Natural killer cell (primary cell): ENCODE data around the gene CXCR5. TPM values are rescaled to one million over a fixed set of nuclear protein-coding genes. Genes with fewer than 3 reads are reported as not detected.

ENCODE experiments used
- ATAC-seq, 3 donors: fragments of 150-1000 bp in 2 of 3; fragments of 200-7000 bp in 1 of 3; cut with Tn5 transposase; 1 replicate in 1 of 3; 2 replicates in 2 of 3; pipeline ENCODE4 v1.10.0; 2021; ENCODE audit warnings: mild to moderate bottlenecking in 2 of 3, moderate library complexity in 2 of 3
- DNase-seq, 2 donors: peaks; one replicate each; pipeline versions ENCODE4 v3.0.0 to v3.0.0-alpha.2; 2013 to 2021; ENCODE audit warnings: mixed read lengths in 1 of 2
- H3K27ac ChIP-seq: one replicate; pipeline ENCODE4 v1.5.1; 2013; ENCODE audit warnings: mild to moderate bottlenecking, low read length
- H3K27me3 ChIP-seq: one replicate; pipeline ENCODE4 v1.6.1; 2013; ENCODE audit warnings: low read length; ENCODE audit not compliant: control insufficient read depth, insufficient read depth
- H3K36me3 ChIP-seq: one replicate; pipeline ENCODE4 v1.6.1; 2013; ENCODE audit warnings: low read length; ENCODE audit not compliant: control insufficient read depth, insufficient read depth
- H3K4me1 ChIP-seq: one replicate; pipeline ENCODE4 v1.6.1; 2013; ENCODE audit warnings: low read length; ENCODE audit not compliant: control insufficient read depth, insufficient read depth
- H3K4me3 ChIP-seq: one replicate; pipeline ENCODE4 v1.5.1; 2013; ENCODE audit warnings: low read length
- H3K9me3 ChIP-seq: one replicate; pipeline ENCODE4 v1.6.1; 2013; ENCODE audit warnings: low read length; ENCODE audit not compliant: control insufficient read depth, insufficient read depth
- H3K27ac Mint-ChIP-seq, 2 donors: one replicate each; pipeline ENCODE4 v1.8.0; 2022; ENCODE audit warnings: mild to moderate bottlenecking in 2 of 2, mixed read lengths in 2 of 2, moderate library complexity in 1 of 2
- H3K27me3 Mint-ChIP-seq, 2 donors: one replicate each; pipeline ENCODE4 v1.8.0; 2022; ENCODE audit warnings: low read depth in 2 of 2, mixed read lengths in 2 of 2
- H3K36me3 Mint-ChIP-seq: one replicate; pipeline ENCODE4 v1.8.0; 2022; ENCODE audit warnings: mixed read lengths
- H3K4me1 Mint-ChIP-seq, 2 donors: one replicate each; pipeline ENCODE4 v1.8.0; 2022; ENCODE audit warnings: mixed read lengths in 2 of 2
- H3K4me3 Mint-ChIP-seq: one replicate; pipeline ENCODE4 v1.8.0; 2022; ENCODE audit warnings: mild to moderate bottlenecking, moderate library complexity, mixed read lengths
- H3K9me3 Mint-ChIP-seq, 2 donors: one replicate each; pipeline ENCODE4 v1.8.0; 2022; ENCODE audit warnings: mixed read lengths in 2 of 2
- CTCF ChIP-seq: fragments of 200-600 bp; IDR thresholded peaks from one replicate; pipeline ENCODE4 v1.8.0; 2022; ENCODE audit warnings: antibody characterized with exemption
- WGBS: methylation state at CpG from one replicate; pipeline ENCODE4 v1.1.7; 2013; ENCODE audit warnings: missing lambda C conversion rate; ENCODE audit not compliant: insufficient coverage; 5-methylcytosine and 5-hydroxymethylcytosine counted together
- intact Hi-C: fragments of 100-400 bp; cut with micrococcal nuclease; formaldehyde crosslinking; loops from one replicate; pipeline ENCODE4 v1.14.2; 2022
- total RNA-seq, 4 donors: library from RNA; stranded (reverse); fragments of 120-200 nt in 1 of 4; gene quantifications; one replicate each; pipeline versions ENCODE4 v1.2.3 to v1.2.4, GENCODE V29; 2013 to 2022

CXCR5 gene
- total RNA-seq, 3 donors from 2014 or later (not counting 1 experiment from before 2014, with no cell fraction given) = 0.56 to 1.3 (median 0.86) TPM

DNA sequence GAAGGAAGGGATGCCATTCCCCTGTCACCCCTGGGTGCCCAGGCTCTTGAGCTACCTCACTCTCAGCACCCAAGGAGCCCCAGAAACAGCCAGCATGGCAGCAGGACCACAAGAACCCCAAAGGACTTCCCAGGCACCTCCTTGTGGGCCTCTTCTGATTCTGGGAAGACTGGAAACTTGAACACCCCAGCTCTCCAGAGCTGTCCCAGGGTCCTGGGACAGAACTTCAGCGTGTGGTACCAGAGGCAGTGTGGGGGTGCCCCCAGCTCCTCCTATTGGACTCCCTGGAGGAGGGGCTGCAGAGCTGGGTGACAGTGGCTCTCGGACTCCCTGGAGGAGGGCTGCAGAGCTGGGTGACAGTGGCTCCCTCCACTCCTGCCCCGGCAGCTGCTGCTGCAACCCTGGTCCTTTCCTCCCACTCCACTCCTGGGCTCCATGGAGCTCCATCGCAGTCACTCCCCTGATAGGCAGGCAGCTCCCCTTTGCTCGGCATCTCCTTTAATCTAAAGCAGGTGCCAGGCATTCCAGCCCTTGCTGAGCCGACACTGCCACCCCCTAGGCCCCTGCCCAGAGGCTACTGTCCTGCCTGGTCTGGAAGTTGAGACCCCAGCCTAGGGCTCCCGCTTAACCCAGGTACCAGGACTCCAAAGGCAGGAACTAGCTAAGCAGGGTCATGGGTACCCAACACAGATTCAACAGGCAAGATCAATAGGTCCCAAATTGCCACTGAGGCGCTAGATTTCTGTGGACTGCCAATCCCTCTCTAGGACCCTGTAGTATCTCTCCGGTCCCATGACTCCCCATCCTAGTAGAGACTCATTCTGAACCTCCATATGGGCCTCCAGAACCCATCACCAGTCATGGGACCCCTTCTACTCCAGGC is 39.3 kb downstream of the CXCR5 start:
- Mint-ChIP-seq H3K4me1 (peaks cover 66 to 81% of the 10 kb centered on the region in 2 donors), H3K9me3 (no peaks in the 10 kb centered on the region), H3K27me3 (peaks cover 0 to 3% of the 10 kb centered on the region in 2 donors), H3K4me3 (peak overlapping the region; percentile 91), H3K27ac (peak overlapping the region; percentile 95 to 96), H3K36me3 (no peaks in the 10 kb centered on the region)
- ATAC-seq (no peak), DNase-seq (peak in 1 of 2 donors; percentile 30)
- intact Hi-C loops = no loop called here
- peak overlapping the region; percentile 95 for H3K4me3 ChIP-seq
- TF ChIP-seq CTCF = no peak
- whole genome bisulfite sequencing = 71% methylated on average over 9 of the region's 9 CpGs
- peaks cover 4% of the 10 kb centered on the region for H3K36me3 ChIP-seq
- H3K27me3 ChIP-seq = no peaks in the 10 kb centered on the region
- H3K9me3 ChIP-seq = no peaks in the 10 kb centered on the region
- peak overlapping the region; percentile 94 for H3K27ac ChIP-seq
- peaks cover 84% of the 10 kb centered on the region for H3K4me1 ChIP-seq

- Mint-ChIP-seq H3K4me1 (peaks cover 63 to 82% of the 10 kb centered on the region in 2 donors), H3K36me3 (no peaks in the 10 kb centered on the region), H3K9me3 (no peaks in the 10 kb centered on the region), H3K27me3 (peaks cover 0 to 3% of the 10 kb centered on the region in 2 donors), H3K27ac (peak overlapping the region; percentile 95 to 96), H3K4me3 (peak overlapping the region; percentile 91)
- H3K4me1 ChIP-seq = peaks cover 83% of the 10 kb centered on the region
- H3K27me3 ChIP-seq = no peaks in the 10 kb centered on the region
- no peak for TF ChIP-seq CTCF
- 15% methylated on average over 6 of the region's 7 CpGs for WGBS
- peak overlapping the region; percentile 95 for H3K4me3 ChIP-seq
- peaks cover 4% of the 10 kb centered on the region for H3K36me3 ChIP-seq
- H3K9me3 ChIP-seq = no peaks in the 10 kb centered on the region
- intact Hi-C loops = no loop called here
- ATAC-seq = peak in 1 of 3 donors; percentile 4
- peak; percentile 16 to 73 for DNase-seq
- H3K27ac ChIP-seq = peak overlapping the region; percentile 94
Observed at GRCh38 chr11:118923721-118924587, 40.3 kb downstream of the CXCR5 start.

DNA sequence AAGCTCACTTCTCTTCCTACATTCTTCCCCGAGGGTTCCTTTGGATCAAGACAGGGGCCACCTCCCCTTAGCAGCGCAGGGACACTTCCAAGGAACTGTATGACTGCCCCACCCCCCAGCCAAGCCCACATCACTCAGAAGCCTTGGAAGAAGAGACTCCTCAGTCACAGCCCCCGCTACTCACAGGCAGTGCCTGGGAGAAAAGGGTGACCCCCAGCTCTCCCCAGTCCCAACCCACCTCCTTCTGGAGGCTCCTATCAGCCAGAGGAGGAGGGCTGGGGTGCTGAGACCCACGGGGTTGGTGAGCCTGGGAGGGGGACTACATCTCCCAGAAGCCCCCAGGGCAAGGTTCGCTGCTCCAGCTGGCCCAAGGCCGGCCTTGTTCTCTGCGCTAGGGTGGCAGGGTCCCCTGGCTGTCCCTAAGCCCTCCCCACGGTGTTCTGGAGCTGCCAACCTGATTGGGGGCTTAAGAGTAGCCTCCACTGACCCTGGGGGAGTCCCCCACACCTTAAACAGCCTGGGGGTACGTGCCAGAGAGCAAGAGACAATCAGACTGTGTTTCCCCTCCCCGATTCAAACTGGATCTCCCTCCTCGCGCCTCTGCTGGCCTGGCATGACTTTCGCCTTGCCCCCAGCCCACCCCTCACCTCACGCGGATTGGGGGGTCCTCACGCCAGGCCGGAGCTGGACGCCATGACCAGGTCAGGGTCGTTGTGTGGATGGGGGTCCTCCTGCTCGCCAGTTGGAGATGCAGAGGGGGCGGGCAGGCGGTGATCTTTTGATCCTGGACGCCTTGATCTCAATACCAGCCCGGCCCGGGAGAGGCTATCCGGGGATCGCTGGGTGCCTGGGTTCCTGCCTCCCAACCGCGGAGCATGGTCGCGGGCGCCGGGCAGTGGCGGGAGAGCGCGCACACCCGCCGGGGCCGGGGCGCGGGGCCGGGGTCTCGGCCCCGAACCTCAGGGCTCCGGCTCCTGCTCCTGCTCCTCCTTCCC is 41.2 kb downstream of the CXCR5 start:
- peak overlapping the region; percentile 91 for H3K4me3 Mint-ChIP-seq
- H3K27me3 ChIP-seq = no peaks in the 10 kb centered on the region
- ATAC-seq (peak in 2 of 3 donors; percentile 7 to 8), DNase-seq (peak; percentile 49 to 70)
- H3K27me3 Mint-ChIP-seq = peaks cover 0 to 3% of the 10 kb centered on the region in 2 donors
- no peaks in the 10 kb centered on the region for H3K9me3 Mint-ChIP-seq
- H3K27ac ChIP-seq = peak overlapping the region; percentile 94
- H3K4me1 ChIP-seq = peaks cover 80% of the 10 kb centered on the region
- H3K4me1 Mint-ChIP-seq = peaks cover 56 to 74% of the 10 kb centered on the region in 2 donors
- TF ChIP-seq CTCF = no peak
- intact Hi-C loops = loop anchor here (5.0 kb wide), 1 partner anchor 48 kb away; no protein-coding TSS in a partner anchor
- peak overlapping the region; percentile 95 for H3K4me3 ChIP-seq
- WGBS = under 1% methylated on average over 44 of the region's 45 CpGs
- H3K36me3 Mint-ChIP-seq = no peaks in the 10 kb centered on the region
- peak overlapping the region; percentile 95 to 96 for H3K27ac Mint-ChIP-seq
- peaks cover 4% of the 10 kb centered on the region for H3K36me3 ChIP-seq
- H3K9me3 ChIP-seq = no peaks in the 10 kb centered on the region
